Effector memory CD4-positive, alpha-beta T cell (primary cell): Measurements from ENCODE around the gene VPS11.

ENCODE experiments used
- DNase-seq, 3 donors: peaks; one replicate each; pipeline ENCODE4 v3.0.0-alpha.2; 2020
- H3K27ac ChIP-seq: 2 replicates; pipeline ENCODE4 v1.7.0; 2013; ENCODE audit warnings: mild to moderate bottlenecking, low read length, moderate library complexity; ENCODE audit not compliant: insufficient read depth, poor library complexity, severe bottlenecking
- H3K27me3 ChIP-seq: replicated peaks from 2 replicates; pipeline ENCODE4 v1.7.0; 2013; ENCODE audit warnings: mild to moderate bottlenecking, low read length; ENCODE audit not compliant: insufficient read depth, control insufficient read depth, poor library complexity, severe bottlenecking
- H3K36me3 ChIP-seq: 2 replicates; pipeline ENCODE4 v1.7.0; 2013; ENCODE audit warnings: mild to moderate bottlenecking, low read length, moderate library complexity; ENCODE audit not compliant: control insufficient read depth, insufficient read depth
- H3K4me1 ChIP-seq: 2 replicates; pipeline ENCODE4 v1.7.0; 2013; ENCODE audit warnings: low read length, mild to moderate bottlenecking; ENCODE audit not compliant: control insufficient read depth, insufficient read depth, poor library complexity, severe bottlenecking
- H3K4me3 ChIP-seq: 2 replicates; pipeline ENCODE4 v1.7.0; 2013; ENCODE audit warnings: low read length, low read depth, mild to moderate bottlenecking; ENCODE audit not compliant: insufficient read depth, poor library complexity, severe bottlenecking
- H3K9me3 ChIP-seq: 2 replicates; pipeline ENCODE4 v1.7.0; 2013; ENCODE audit warnings: mild to moderate bottlenecking, low read length, moderate library complexity; ENCODE audit not compliant: control insufficient read depth

Gene VPS11

DNA sequence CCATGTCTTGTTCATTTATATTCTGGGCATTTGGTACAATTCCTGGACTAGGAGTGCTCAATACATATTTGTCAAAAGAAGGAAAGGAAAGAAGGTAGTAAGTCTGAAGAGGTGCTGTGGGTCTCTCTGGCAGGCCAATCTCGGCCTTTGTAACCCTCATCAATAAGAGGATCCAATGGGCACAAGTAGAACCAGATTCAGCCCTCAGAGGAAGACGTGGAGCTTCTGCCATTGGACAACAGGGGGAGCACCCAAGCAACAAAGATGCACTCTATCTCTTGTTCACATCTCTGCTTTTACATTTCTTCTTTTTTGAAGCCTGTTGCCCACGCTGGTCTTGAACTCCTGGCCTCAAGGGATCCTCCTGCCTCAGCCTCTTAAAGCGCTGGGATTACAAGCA is 2.2 kb upstream of the VPS11 start:
- Histone ChIP-seq H3K4me1 (peaks cover 11% of the 10 kb centered on the region), H3K4me3 (no peak overlapping the region), H3K27ac (no peak overlapping the region), H3K36me3 (peaks cover 3% of the 10 kb centered on the region), H3K27me3 (no peaks in the 10 kb centered on the region), H3K9me3 (no peaks in the 10 kb centered on the region)
- peak in 1 of 3 donors; percentile 17 for DNase-seq

DNA sequence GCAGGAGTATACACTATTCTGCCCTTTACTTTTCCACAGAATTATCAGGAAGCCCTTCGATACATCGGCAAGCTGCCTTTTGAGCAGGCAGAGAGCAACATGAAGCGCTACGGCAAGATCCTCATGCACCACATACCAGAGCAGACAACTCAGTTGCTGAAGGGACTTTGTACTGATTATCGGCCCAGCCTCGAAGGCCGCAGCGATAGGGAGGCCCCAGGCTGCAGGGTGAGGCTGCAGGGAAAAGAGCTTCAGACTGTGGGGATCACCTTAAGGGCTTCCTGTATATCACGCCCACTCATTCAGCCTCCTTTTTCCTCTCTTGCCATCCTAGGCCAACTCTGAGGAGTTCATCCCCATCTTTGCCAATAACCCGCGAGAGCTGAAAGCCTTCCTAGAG is 10.2 kb downstream of the VPS11 start:
- Histone ChIP-seq H3K4me1 (no peaks in the 10 kb centered on the region), H3K27ac (no peak overlapping the region), H3K36me3 (peaks cover 72% of the 10 kb centered on the region), H3K27me3 (no peaks in the 10 kb centered on the region), H3K4me3 (no peak overlapping the region), H3K9me3 (no peaks in the 10 kb centered on the region)
- no peak for DNase-seq

DNA sequence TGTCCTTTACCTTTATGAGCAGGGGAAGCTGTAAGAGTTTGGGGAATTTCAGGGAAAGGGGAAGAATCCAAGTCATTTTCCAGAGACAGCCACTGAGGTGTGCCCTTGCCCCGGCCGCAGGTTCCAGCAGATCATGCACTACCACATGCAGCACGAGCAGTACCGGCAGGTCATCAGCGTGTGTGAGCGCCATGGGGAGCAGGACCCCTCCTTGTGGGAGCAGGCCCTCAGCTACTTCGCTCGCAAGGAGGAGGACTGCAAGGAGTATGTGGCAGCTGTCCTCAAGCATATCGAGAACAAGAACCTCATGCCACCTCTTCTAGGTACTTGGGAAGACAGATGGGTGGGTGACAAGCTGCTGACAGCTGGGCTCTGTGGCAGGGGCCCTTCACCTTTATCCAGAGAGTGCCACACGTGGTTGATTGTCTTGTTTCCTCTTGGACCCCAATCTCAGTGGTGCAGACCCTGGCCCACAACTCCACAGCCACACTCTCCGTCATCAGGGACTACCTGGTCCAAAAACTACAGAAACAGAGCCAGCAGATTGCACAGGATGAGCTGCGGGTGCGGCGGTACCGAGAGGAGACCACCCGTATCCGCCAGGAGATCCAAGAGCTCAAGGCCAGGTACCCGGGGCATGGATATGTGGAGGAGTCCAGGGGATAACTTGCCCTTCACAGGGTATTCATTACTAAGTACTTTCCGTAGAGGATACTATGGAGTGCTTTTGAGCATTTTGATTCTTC is 11.2 kb downstream of the VPS11 start:
- Histone ChIP-seq H3K36me3 (peaks cover 62% of the 10 kb centered on the region), H3K4me1 (no peaks in the 10 kb centered on the region), H3K4me3 (no peak overlapping the region), H3K27me3 (no peaks in the 10 kb centered on the region), H3K27ac (no peak overlapping the region), H3K9me3 (no peaks in the 10 kb centered on the region)
- no peak for DNase-seq

DNA sequence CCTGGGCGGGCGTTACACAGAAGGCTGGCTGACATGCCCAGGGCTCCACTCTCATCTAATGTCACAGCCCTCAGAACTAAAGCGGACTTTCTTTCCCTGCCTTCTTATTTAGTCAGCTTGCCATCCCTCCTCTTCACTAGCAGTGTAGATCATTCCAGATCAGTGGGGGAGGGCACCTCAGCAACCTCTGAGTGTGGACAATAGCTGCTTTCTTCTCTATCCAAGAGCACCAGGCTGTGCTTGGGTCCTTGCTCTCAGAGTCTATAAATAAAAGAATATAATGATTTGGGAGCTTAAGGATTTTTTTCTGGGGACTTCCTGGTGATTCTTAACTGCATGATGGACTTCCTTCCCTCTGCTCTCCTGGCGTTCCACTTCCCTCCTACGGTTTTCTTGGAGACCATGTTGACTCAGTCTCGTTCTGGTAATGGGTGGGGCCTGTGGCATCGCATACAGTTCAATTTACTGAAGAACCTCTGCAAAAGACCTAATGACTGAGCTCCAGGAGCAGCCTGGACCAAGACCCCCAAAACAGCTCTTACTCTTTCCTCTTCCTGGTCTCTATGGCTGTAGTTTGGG is 14.2 kb downstream of the VPS11 start:
- no peaks in the 10 kb centered on the region for H3K9me3 ChIP-seq
- H3K27ac ChIP-seq = no peak overlapping the region
- no peak for DNase-seq
- peaks cover 48% of the 10 kb centered on the region for H3K36me3 ChIP-seq
- H3K4me3 ChIP-seq = no peak overlapping the region
- H3K4me1 ChIP-seq = peaks cover 6% of the 10 kb centered on the region
- H3K27me3 ChIP-seq = no peaks in the 10 kb centered on the region

- peaks cover 23% of the 10 kb centered on the region for H3K36me3 ChIP-seq
- no peaks in the 10 kb centered on the region for H3K9me3 ChIP-seq
- peak; percentile 84 to 91 (median 90) for DNase-seq
- no peaks in the 10 kb centered on the region for H3K27me3 ChIP-seq
- peaks cover 6% of the 10 kb centered on the region for H3K4me1 ChIP-seq
- peak within 1 kb of the TSS; percentile 68 for H3K27ac ChIP-seq
- peak within 1 kb of the TSS; percentile 64 for H3K4me3 ChIP-seq
Observed at GRCh38 chr11:119084663-119085436, 17.2 kb downstream of the VPS11 start, which contains the start of gene HMBS. HMBS (plus strand) TSS chr11:119084881; CDS start chr11:119085034, 153 bp downstream.

DNA sequence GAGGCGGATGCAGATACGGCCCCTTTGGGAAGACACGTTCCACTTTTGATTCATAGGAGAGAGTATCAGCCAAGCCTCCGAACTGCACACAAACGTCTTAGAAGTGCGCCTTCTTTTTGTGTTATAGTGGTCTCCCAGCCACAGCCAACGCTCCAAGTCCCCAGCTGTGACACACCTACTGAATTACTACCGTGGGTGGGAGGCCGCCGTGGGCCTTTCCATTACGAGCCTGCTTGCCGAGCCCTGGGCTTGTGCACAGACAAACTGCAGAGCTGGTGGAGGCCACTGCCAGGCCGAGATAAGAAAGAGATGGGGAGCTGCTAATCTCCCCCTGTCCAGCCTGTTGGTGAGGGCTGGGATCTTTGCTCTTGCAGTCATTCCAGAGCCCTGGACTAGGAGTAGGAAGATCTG is 17.8 kb downstream of the VPS11 start:
- Histone ChIP-seq H3K27me3 (no peaks in the 10 kb centered on the region), H3K27ac (peak overlapping the region; percentile 68), H3K9me3 (no peaks in the 10 kb centered on the region), H3K36me3 (peaks cover 20% of the 10 kb centered on the region), H3K4me1 (peaks cover 6% of the 10 kb centered on the region), H3K4me3 (peak overlapping the region; percentile 64)
- DNase-seq = no peak

- Histone ChIP-seq H3K9me3 (no peaks in the 10 kb centered on the region), H3K27me3 (no peaks in the 10 kb centered on the region), H3K36me3 (peaks cover 4% of the 10 kb centered on the region), H3K27ac (no peak overlapping the region), H3K4me3 (no peak overlapping the region), H3K4me1 (peaks cover 6% of the 10 kb centered on the region)
- no peak for DNase-seq
Observed at GRCh38 chr11:119087123-119087522, 19.5 kb downstream of the VPS11 start.

DNA sequence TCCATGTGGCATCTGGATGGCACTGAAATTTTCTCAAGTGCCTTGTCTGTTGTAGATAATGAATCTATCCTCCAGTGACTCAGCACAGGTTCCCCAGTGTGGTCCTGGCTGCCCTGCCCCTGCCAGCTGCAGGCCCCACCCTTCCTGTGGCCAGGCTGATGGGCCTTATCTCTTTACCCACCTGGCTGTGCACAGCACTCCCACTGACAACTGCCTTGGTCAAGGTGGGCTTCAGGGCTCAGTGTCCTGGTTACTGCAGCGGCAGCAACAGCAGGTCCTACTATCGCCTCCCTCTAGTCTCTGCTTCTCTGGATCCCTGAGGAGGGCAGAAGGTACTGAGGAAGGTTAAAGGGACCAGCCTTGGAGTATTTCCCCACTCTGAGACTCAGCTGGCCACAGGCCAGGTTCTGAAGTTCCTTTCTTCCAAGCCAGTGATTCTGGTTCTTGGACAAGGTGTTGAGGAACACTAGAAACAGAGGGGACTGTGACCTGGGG is 20.2 kb downstream of the VPS11 start:
- Histone ChIP-seq H3K27ac (no peak overlapping the region), H3K36me3 (no peaks in the 10 kb centered on the region), H3K27me3 (no peaks in the 10 kb centered on the region), H3K9me3 (no peaks in the 10 kb centered on the region), H3K4me3 (no peak overlapping the region), H3K4me1 (peaks cover 8% of the 10 kb centered on the region)
- no peak for DNase-seq

DNA sequence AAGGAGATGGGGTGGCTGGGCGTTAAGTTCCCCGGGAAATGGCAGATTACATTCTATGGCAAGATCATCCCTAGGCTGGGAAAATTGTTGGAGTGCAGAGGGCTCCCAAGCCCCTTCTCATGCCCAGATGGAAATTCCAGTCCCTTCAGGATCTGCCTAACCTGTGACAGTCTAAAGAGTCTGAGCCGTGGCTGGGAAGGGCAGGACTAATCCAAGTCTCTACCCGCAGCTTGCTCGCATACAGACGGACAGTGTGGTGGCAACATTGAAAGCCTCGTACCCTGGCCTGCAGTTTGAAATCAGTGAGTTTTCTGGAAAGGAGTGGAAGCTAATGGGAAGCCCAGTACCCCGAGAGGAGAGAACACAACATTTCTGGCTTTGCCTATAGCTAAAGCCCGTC is 20.8 kb downstream of the VPS11 start:
- peaks cover 15% of the 10 kb centered on the region for H3K4me1 ChIP-seq
- H3K4me3 ChIP-seq = no peak overlapping the region
- no peak for DNase-seq
- no peak overlapping the region for H3K27ac ChIP-seq
- no peaks in the 10 kb centered on the region for H3K27me3 ChIP-seq
- no peaks in the 10 kb centered on the region for H3K9me3 ChIP-seq
- no peaks in the 10 kb centered on the region for H3K36me3 ChIP-seq

DNA sequence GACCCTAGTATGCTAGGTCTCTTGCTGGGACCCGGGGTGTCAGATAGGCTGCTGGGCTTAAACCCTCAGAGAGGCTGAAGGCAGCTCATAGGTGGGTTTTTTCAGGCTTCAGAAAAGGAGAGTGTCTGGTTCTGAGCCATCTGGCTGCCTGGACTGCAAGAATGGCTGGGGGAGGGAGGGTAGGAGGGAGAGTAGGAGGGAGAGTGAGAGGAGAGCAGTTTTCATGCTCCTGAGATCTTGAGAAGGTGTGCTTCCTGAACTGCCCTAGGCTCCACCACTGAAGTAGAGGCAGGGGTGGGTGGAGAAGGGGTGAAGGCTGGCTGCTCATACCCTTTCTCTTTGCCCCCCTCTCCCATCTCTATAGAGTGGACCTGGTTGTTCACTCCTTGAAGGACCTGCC is 21.7 kb downstream of the VPS11 start:
- Histone ChIP-seq H3K27ac (no peak overlapping the region), H3K36me3 (no peaks in the 10 kb centered on the region), H3K4me3 (no peak overlapping the region), H3K27me3 (no peaks in the 10 kb centered on the region), H3K4me1 (peaks cover 19% of the 10 kb centered on the region), H3K9me3 (no peaks in the 10 kb centered on the region)
- no peak for DNase-seq
